H7 (cell line): ENCODE data around the gene GOLGA6A. TPM values are rescaled to one million over a fixed set of nuclear protein-coding genes. Genes with fewer than 3 reads are reported as not detected.
"Not testable (repeated sequence)": the region's sequence is repeated elsewhere in the genome, so short reads cannot be mapped to it uniquely, and the experiment has no call there.

Experiments used
- DNase-seq: peaks from one replicate; pipeline ENCODE4 v3.0.0; 2012
- H3K27me3 ChIP-seq: 2 replicates; pipeline ENCODE4 v1.6.0; 2011; ENCODE audit warnings: mild to moderate bottlenecking, low read length; ENCODE audit not compliant: control insufficient read depth, insufficient read depth
- H3K36me3 ChIP-seq: replicated peaks from 2 replicates; pipeline ENCODE4 v1.5.1; 2011; ENCODE audit warnings: low read length; ENCODE audit not compliant: control insufficient read depth, insufficient read depth
- H3K4me3 ChIP-seq: 2 replicates; pipeline ENCODE4 v1.5.1; 2011; ENCODE audit warnings: low read depth, mild to moderate bottlenecking, control low read depth, low read length, moderate library complexity; ENCODE audit not compliant: insufficient read depth
- total RNA-seq: library from RNA; depleted of rRNA; stranded (reverse); fragments of >200 nt; shearing (Covaris generic); gene quantifications from 2 replicates; pipeline ENCODE4 v1.2.3, GENCODE V29; 2014

Gene GOLGA6A
- total RNA-seq, 1 experiment from 2014 or later: 2.2 TPM

DNA sequence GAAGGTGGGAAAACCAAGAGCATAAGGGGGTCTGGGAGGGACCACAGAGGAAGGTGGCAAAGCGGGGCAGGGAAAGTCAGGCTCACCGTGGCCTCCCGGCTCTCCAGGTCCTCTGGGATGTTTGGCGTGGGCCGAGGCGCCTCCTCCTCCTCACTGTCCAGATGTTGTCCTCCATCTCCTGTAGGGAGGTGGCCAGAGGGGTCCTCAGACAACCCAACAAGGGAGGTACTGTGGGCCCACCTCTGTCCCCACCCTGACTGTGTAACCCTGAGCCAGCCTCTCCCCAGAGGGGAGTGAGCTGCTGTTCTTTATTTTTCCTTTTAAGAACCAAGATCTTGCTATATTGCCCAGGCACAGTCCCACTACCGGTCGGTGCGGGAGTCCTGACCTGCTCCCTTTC lies 10.2 kb downstream of the GOLGA6A start:
- H3K4me3 ChIP-seq, H3K27me3 ChIP-seq, DNase-seq, H3K36me3 ChIP-seq: not testable (repeated sequence)

DNA sequence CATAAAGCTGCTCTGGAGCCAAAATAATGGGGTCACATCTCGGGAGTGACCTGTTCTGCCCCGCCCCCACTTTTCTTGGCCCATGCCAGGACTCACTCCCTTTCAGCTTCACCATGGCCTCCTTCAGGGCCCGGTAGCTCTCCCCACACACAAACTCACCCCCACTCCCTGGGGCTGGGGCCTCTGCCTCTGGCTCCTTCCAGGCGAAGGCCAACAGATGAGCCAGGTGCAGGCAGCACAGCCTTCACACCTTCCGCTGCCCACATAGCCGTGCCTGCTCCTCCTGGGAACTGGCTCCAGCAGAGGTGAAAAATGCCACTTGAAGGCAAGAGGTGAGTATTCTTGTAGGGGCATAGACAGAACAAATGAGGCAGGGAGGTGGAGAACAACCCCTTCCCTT lies 10.7 kb downstream of the GOLGA6A start:
- H3K36me3 ChIP-seq, H3K27me3 ChIP-seq, DNase-seq, H3K4me3 ChIP-seq: not testable (repeated sequence)

DNA sequence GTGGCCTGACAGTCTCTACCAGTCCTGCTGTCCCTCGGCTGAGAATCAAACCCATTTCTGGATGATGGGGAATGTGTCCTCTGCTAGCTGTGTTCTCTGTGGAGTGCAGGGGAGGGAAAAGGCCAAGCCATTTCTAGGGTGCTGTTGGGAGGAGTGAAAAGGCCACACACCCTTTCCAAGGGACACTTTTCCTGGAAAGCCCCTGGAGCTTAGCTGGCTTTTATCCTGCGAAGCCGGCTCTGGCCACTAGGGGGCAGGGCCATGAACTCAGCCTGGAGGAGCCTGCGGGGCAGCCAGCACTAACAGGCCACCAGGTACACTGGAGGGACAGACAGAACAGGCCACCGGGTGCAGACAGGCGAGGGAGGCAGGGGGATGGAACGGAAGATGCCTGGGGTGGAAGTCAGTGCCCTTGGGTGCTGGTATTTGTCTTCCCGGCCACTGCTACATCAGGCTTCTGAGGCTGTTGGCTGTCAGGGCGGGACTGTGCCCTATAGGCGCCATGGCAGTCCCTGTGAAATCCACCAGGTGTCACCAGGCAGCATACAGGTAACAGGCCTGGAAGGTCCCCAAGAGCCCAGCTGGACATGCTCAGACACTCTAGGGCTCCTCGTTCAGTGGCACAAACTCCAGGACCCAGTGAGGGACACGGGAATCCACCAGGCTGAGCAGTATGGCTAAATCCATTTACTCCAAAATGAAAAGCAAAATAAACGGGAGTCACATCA lies 16.5 kb downstream of the GOLGA6A start:
- not testable (repeated sequence) for H3K27me3 ChIP-seq, H3K36me3 ChIP-seq, DNase-seq, H3K4me3 ChIP-seq

DNA sequence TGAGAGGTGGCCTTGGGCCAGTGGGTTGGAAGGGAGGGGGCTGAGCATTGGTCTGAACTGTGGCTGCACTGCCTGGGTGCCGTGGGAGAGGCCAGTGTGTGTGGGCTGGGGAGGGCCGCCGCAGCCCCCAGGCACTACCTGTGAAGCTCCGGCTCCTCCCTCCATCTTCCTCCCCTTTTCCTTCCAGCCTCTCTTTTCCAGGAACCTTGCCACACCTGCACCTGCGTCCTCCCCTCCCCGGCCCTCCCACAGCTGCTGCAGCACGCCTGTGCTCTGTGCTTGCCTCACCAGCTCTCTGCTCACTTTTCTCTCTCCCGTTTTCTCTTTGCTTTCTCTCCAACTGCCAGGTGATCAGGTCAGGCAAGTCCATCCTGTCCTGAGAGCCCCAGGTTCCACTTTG lies 17.5 kb downstream of the GOLGA6A start:
- H3K4me3 ChIP-seq, H3K27me3 ChIP-seq, DNase-seq, H3K36me3 ChIP-seq: not testable (repeated sequence)

DNA sequence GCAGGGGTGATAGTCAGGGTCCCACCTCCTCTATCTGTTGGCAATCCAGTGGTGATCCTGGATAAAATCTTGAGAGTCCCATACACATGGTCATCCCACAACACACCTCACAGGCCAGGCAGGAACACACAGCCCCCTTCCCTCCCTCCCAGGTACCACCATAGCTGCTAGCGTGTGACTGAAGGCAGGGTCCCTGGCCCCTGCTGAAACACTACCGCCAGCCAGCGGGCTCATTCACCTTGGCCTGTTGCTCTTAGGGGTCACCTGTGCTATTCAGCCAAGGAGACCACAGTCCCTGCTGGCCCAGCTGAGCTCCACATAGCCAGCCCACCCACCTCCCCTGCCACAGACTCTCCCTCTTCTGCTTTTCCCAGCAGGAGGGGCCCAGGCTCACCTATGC lies 18.2 kb downstream of the GOLGA6A start:
- not testable (repeated sequence) for H3K36me3 ChIP-seq, DNase-seq, H3K4me3 ChIP-seq, H3K27me3 ChIP-seq

DNA sequence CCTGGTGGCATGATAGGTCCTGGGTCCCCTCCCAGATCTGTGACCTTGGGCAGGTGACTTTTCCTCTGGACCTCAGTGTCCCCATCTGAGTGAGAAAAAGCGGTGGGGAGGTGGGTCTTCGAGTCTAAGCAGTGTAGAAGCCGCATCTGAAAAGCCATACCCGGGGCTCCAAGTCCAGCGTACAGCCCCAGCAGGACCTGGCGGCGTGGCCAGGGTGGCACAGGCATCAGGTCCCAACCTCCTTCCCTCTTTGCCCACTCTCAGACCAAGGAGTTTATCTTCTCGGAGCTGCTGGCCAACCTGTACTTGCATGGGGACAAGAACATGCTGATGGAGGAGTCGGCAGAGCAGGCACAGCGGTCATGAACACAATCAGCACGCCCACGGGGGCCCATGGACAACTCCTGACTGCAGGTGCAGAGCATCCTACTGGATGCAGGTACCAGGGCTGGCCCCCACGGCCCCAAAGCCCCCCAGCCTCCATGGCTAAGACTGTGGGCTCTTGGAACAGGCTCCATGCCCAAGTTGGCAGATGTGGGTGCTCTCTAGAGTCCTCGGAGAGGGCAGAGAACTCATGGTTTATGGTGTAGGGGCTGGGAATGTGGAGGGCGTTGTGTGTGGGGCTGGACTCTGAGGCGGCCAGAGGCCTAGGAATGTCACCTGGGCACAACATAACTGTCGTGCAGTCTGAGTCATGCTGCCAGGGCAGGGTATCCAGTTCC lies 18.8 kb downstream of the GOLGA6A start:
- not testable (repeated sequence) for DNase-seq, H3K36me3 ChIP-seq, H3K4me3 ChIP-seq, H3K27me3 ChIP-seq

DNA sequence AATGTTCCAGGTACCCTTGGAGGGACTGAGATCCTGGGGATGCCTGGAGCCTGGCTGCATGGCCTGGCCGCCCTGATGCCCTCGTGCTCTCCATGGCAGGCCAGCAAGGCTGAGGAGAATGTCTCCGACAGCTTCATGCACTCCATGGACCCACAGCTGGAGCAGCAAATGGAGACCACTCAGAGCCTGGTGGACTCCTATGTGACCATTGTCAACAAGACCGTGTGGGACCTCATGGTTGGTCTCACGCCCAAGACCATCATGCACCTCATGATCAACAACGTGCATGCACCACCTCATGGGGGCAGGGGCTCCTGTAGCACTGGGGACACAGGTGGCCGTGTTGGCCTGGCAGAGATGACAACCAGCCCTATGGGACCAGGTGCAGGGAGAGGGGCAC lies 19.7 kb downstream of the GOLGA6A start:
- DNase-seq: no peak
- no peaks in the 10 kb centered on the region for H3K27me3 ChIP-seq

DNA sequence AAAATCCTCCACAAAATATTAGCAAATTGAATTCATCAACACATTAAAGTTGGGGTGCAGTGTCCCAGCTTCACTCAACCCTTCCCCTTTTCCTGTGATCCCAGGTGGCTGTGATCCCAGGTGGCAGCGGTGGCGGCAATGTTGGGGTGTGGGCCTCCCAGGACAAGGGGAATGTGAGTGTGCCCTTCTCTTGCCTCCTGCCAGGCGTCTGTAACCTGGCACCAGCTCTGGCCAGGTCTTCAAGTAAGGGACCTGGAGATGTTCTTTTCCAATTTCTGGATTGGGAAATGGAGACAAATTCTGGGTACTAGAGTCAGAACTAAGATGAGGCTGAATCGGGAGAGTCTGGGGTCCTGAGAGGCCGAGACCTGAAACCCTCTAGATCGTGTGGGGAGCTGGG lies 20.1 kb downstream of the GOLGA6A start:
- H3K36me3 ChIP-seq: no peaks in the 10 kb centered on the region
- no peaks in the 10 kb centered on the region for H3K27me3 ChIP-seq
- no peak for DNase-seq
- no peak overlapping the region for H3K4me3 ChIP-seq

More for the DNA sequence above, 19.7 kb downstream of the GOLGA6A start:
- no peak overlapping the region for H3K4me3 ChIP-seq
- H3K36me3 ChIP-seq: no peaks in the 10 kb centered on the region

DNA sequence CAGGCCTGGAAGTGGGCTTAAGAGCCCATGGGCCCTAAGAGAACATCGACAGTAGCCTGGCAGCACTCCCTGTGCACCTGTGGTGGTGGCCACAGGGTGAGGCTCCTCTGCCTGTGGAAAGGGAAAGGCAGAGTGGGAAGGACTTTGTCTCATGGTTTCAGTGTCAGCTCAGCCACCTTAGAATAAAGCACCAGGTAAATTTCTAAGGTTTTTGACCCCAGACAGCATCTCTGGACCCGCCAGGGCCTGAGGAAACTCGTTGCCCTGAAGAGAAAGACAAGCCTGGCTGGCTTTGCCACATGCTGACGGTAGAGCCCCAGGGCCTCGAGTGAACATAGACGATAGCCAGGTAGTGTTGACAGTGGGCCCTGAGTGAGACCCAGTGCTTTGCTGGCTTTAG lies 22.1 kb downstream of the GOLGA6A start:
- no peaks in the 10 kb centered on the region for H3K36me3 ChIP-seq
- no peak overlapping the region for H3K4me3 ChIP-seq
- no peak for DNase-seq
- H3K27me3 ChIP-seq: no peaks in the 10 kb centered on the region

DNA sequence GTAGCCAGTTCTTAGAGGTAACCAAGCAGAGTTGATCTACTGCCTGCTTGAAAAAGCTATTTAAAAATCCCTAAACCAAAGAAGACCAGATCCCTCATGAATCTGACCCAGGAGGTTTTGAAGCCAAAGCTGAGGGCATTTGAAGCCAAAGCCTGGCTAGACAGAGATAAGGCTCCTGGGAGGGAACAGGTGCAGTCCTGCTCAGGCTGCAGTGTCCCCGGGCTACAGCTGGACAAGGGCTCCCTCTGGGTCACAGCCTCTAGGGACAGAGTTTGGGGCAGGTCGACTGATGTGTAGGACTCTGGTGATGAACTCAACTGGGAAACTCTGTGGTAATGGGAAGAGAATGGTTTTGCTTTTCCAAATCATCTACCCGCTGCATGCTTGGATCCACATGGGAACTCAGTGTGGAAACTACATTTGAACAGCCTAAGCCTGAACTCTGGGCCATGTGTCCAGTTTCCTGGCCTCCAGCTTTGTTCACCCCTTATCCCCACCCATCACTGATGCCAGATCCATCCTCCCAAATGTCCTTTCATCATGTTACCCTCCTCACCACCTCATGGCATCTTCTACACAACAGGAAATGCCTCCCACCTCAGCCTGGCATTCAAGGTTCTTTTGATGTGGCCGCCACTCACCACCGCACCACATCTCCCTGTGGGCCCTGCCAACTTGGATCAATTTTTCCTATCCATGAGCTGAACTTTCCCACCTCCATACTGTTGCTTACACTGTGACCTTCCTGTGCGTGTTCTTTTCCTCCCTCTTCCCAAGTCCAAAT lies 23.1 kb downstream of the GOLGA6A start:
- H3K4me3 ChIP-seq, H3K27me3 ChIP-seq, H3K36me3 ChIP-seq, DNase-seq: not testable (repeated sequence)

DNA sequence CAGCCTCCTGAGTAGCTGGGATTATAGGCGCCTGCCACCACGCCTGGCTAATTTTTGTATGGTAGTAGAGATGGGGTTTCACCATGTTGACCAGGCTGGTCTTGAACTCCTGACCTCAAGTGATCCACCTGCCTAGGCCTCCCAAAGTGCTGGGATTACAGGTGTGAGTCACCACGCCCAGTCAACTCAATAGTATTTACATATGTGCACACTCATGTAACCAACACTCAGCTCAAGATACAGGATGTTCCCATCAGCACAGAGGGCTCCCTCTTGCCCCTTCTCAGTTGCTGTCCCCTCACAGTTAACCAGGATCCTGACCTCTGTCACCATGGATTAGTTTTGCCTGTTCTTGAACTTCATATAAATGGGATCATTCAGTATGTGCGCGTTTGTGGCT lies 26.0 kb downstream of the GOLGA6A start:
- not testable (repeated sequence) for H3K36me3 ChIP-seq, H3K27me3 ChIP-seq, H3K4me3 ChIP-seq, DNase-seq

DNA sequence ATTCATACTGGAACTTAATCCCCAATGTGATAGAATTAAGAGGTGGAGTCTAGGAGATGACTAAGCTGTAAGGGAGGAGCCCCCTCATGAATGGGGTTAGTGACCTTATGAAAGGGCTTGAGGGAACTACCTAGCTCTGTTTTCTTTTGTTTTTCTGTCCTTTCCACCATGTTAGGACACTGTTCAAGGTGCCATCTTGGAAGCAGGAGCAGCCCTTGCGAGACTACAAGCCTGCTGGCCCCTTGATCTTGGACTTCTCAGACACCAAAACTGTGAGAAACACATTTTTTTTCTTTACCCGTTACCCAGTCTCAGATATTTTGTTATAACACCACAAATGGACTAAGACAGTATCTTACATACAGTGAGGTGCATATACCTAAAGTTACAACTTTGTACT lies 26.5 kb downstream of the GOLGA6A start:
- Histone ChIP-seq H3K27me3 (no peaks in the 10 kb centered on the region), H3K36me3 (no peaks in the 10 kb centered on the region), H3K4me3 (no peak overlapping the region)
- DNase-seq: no peak

DNA sequence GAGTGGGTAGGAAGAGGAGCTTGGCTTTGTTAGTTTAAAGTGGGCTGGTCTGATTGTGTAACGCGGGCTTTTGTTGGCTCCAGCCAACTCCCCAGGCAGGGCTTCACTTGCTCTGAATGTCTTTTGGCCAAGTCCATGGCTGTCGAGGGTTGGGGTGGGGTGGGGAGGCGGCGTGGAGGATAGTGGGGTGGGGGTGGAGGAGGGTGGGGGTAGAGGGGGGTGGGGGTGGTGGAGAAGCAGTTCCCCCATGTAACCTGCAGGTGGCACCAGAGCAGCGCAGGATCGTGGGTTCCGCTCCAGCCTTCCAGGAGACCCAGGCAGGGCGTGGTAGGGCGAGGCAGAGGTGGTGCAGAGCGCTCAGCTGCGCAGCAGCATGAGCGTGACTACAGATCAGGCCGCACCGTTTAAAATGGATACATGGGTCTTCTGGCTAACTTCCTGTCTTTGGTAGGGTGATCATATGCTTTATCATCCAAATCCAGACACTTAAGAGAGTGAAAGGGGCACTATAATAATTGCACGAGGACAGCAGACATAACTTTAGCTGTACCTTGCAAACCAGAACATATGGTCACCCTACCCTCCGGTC lies 28.3 kb downstream of the GOLGA6A start:
- Histone ChIP-seq H3K4me3 (no peak overlapping the region), H3K27me3 (no peaks in the 10 kb centered on the region), H3K36me3 (no peaks in the 10 kb centered on the region)
- peak; percentile 95 for DNase-seq

DNA sequence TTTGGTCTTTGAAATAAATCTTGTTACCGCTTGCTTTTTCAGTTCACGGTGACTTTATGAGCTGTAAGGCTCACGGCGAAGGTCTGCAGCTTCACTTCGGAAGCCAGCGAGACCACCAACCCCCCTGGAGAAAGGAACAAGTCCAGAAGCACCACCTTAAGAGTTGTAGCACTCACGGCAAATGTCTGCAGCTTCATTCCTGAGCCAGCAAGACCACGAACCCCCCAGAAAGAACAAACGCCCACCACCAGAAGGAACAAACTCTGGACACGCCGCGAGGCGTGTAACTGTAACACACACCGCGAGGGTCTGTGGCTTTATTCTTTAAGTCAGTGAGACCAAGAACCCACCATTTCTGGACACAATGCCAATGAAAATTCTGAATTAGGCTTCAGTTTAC lies 28.8 kb downstream of the GOLGA6A start:
- no peaks in the 10 kb centered on the region for H3K27me3 ChIP-seq
- no peak overlapping the region for H3K4me3 ChIP-seq
- H3K36me3 ChIP-seq: no peaks in the 10 kb centered on the region
- DNase-seq: no peak
